Fibroblast of lung (primary cell): ENCODE results near the gene SESN1.

ENCODE experiments used
- EZH2 ChIP-seq: IDR thresholded peaks from 2 replicates; pipeline ENCODE4 v1.5.1; 2012; ENCODE audit warnings: low read length, control low read depth, mild to moderate bottlenecking; ENCODE audit errors: missing control alignments
- TF ChIP-seq, protein P1 (sequence below), 2 donors: IDR thresholded peaks in 1 of 2; conservative IDR thresholded peaks in 1 of 2; 1 replicate in 1 of 2; 2 replicates in 1 of 2; pipeline ENCODE4 v1.5.1; 2011 to 2012; ENCODE audit warnings: low read length in 2 of 2, control low read depth in 1 of 2, inconsistent platforms in 1 of 2, low read depth in 1 of 2, mild to moderate bottlenecking in 1 of 2

DNA sequence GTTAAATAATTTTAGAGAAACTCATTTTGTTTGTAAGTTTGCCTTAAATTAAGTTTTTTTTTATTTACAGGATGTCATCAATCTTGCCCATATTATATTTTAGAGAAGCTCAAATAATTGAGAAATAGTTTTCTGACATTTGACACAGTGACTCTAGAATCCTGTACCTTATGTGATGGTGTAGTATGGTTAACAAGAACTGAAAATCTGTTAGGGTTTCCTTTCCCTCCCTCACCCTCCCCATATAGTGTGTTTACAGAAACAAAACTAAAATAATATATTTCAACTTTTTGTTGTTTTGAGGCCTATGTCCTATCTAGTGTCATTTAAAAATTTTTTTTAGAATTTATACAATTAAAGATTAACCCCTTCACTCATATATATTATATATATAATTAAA is 91.8 kb downstream of the SESN1 start:
- TF ChIP-seq, protein P1, sequence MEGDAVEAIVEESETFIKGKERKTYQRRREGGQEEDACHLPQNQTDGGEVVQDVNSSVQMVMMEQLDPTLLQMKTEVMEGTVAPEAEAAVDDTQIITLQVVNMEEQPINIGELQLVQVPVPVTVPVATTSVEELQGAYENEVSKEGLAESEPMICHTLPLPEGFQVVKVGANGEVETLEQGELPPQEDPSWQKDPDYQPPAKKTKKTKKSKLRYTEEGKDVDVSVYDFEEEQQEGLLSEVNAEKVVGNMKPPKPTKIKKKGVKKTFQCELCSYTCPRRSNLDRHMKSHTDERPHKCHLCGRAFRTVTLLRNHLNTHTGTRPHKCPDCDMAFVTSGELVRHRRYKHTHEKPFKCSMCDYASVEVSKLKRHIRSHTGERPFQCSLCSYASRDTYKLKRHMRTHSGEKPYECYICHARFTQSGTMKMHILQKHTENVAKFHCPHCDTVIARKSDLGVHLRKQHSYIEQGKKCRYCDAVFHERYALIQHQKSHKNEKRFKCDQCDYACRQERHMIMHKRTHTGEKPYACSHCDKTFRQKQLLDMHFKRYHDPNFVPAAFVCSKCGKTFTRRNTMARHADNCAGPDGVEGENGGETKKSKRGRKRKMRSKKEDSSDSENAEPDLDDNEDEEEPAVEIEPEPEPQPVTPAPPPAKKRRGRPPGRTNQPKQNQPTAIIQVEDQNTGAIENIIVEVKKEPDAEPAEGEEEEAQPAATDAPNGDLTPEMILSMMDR (conservative IDR thresholded peaks at IDR 0.05 in 1 of 2, IDR thresholded peaks at IDR 0.05 in 1 of 2; ENCODE audit: low read depth in 1 of 2, low read length in 2 of 2): no peak
- TF ChIP-seq EZH2: no peak
